NCI-H1436 (cell line): Measurements from ENCODE around the gene AMPD2.

ENCODE experiments used
- DNase-seq: peaks from one replicate; lab custom pipeline; 2025; lab: John Stamatoyannopoulos, UW

Gene AMPD2

GRCh38 chr1:109619576-109620400 lies at the start of gene AMPD2, which contains the start of gene GNAT2:
AMPD2 (plus strand) TSS chr1:109619837; CDS start chr1:109621176, 1,339 bp downstream.
GNAT2 (minus strand) TSS chr1:109619616; CDS start chr1:109612870, 6,746 bp downstream.
- peak; percentile 45 for DNase-seq

- no peak for DNase-seq
Observed at GRCh38 chr1:109570414-109570813, 49.2 kb upstream of the AMPD2 start.

GRCh38 chr1:109573785-109574184 lies 45.9 kb upstream of the AMPD2 start:
- DNase-seq: no peak

- DNase-seq: no peak
Observed at GRCh38 chr1:109578947-109579443, 40.6 kb upstream of the AMPD2 start.

GRCh38 chr1:109579491-109579890 lies 40.1 kb upstream of the AMPD2 start:
- no peak for DNase-seq

- DNase-seq: no peak
Observed at GRCh38 chr1:109582021-109582420, 37.6 kb upstream of the AMPD2 start.

GRCh38 chr1:109584766-109585165 lies 34.9 kb upstream of the AMPD2 start:
- no peak for DNase-seq

- no peak for DNase-seq
Observed at GRCh38 chr1:109586055-109586454, 33.6 kb upstream of the AMPD2 start.

GRCh38 chr1:109589177-109589576 lies 30.5 kb upstream of the AMPD2 start:
- no peak for DNase-seq

GRCh38 chr1:109589679-109590078 lies 30.0 kb upstream of the AMPD2 start:
- no peak for DNase-seq

- DNase-seq: no peak
Observed at GRCh38 chr1:109592916-109593315, 26.7 kb upstream of the AMPD2 start.

- DNase-seq: no peak
Observed at GRCh38 chr1:109595531-109595930, 24.1 kb upstream of the AMPD2 start.

GRCh38 chr1:109598156-109598555 lies 21.5 kb upstream of the AMPD2 start:
- DNase-seq: no peak

- DNase-seq: no peak
Observed at GRCh38 chr1:109598655-109599054, 21.0 kb upstream of the AMPD2 start.

- DNase-seq: no peak
Observed at GRCh38 chr1:109603229-109603628, 16.4 kb upstream of the AMPD2 start.

GRCh38 chr1:109605381-109605780 lies 14.3 kb upstream of the AMPD2 start:
- DNase-seq: no peak

- DNase-seq: no peak
Observed at GRCh38 chr1:109609881-109610280, 9.8 kb upstream of the AMPD2 start.

GRCh38 chr1:109610609-109611307 lies 8.9 kb upstream of the AMPD2 start:
- no peak for DNase-seq

- no peak for DNase-seq
Observed at GRCh38 chr1:109611308-109611990, 8.2 kb upstream of the AMPD2 start.

GRCh38 chr1:109613361-109614147 lies 6.1 kb upstream of the AMPD2 start:
- DNase-seq: no peak

- no peak for DNase-seq
Observed at GRCh38 chr1:109615879-109616278, 3.8 kb upstream of the AMPD2 start.

GRCh38 chr1:109616391-109616790 lies 3.2 kb upstream of the AMPD2 start:
- DNase-seq: no peak
